Measurements from ENCODE around the gene FECH. TPM values are rescaled to one million over a fixed set of nuclear protein-coding genes. Genes with fewer than 3 reads are reported as not detected.
"Not testable (repeated sequence)": the region's sequence is repeated elsewhere in the genome, so short reads cannot be mapped to it uniquely, and the experiment has no call there.

FECH gene
- polyA plus RNA-seq, 1 donor (not counting 4 experiments of a cell fraction or from before 2014, with no cell fraction given): 29.2 TPM

DNA sequence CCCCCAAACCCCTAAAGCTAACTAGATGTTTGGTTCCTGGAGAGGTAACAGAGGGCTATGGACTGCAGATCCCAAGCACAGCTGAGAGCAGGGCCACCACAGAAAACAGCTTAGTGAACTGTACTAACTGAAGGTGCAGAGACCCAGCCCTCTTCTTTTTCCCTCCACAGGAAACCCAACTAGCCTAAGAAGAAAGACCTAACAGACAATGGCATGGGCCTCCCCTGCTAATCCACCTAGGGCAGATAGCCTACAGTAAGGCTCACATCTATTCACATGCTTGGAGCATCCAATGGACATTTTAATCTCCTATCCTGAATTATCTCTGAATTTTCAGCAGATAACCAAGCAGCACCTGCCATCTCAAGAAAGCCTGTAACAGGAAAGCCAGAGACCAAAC lies 8.8 kb upstream of the FECH start:
- Histone ChIP-seq H3K27ac (ENCODE audit: control insufficient read depth, insufficient read depth, low read length) (no peak overlapping the region), H3K9ac (ENCODE audit: control insufficient read depth, extremely low read depth, insufficient read depth, low read length) (no peak overlapping the region), H3K79me2 (ENCODE audit: control insufficient read depth, insufficient read depth, low read length) (no peaks in the 10 kb centered on the region), H3K4me3 (ENCODE audit: control insufficient read depth in 2 of 3, extremely low read depth in 1 of 3, insufficient read depth in 2 of 3, low read depth in 1 of 3, low read length in 3 of 3) (no peak overlapping the region), H3K4me1 (ENCODE audit: control insufficient read depth, extremely low read depth, insufficient read depth, low read length) (no peaks in the 10 kb centered on the region), H3K9me3 (ENCODE audit: control insufficient read depth, low read depth, low read length) (no peaks in the 10 kb centered on the region), H3K27me3 (ENCODE audit: control insufficient read depth, extremely low read depth, insufficient read depth, low read length) (no peaks in the 10 kb centered on the region), H3K36me3 (ENCODE audit: control insufficient read depth in 2 of 2, extremely low read depth in 1 of 2, insufficient read depth in 2 of 2, low read length in 2 of 2) (peaks cover 5 to 16% of the 10 kb centered on the region in 2 experiments), H2AFZ (ENCODE audit: control insufficient read depth, low read length) (no peak overlapping the region), H4K20me1 (ENCODE audit: control insufficient read depth, extremely low read depth, insufficient read depth, low read length) (no peaks in the 10 kb centered on the region), H3K9me1 (ENCODE audit: control insufficient read depth, extremely low read depth, insufficient read depth, low read length) (no peaks in the 10 kb centered on the region), H3K4me2 (ENCODE audit: control insufficient read depth, extremely low read depth, insufficient read depth, low read depth, low read length) (no peak overlapping the region)
- TF ChIP-seq EZH2 (IDR thresholded peaks at IDR 0.05; ENCODE audit: low read length): no peak
- TF ChIP-seq, protein P1, sequence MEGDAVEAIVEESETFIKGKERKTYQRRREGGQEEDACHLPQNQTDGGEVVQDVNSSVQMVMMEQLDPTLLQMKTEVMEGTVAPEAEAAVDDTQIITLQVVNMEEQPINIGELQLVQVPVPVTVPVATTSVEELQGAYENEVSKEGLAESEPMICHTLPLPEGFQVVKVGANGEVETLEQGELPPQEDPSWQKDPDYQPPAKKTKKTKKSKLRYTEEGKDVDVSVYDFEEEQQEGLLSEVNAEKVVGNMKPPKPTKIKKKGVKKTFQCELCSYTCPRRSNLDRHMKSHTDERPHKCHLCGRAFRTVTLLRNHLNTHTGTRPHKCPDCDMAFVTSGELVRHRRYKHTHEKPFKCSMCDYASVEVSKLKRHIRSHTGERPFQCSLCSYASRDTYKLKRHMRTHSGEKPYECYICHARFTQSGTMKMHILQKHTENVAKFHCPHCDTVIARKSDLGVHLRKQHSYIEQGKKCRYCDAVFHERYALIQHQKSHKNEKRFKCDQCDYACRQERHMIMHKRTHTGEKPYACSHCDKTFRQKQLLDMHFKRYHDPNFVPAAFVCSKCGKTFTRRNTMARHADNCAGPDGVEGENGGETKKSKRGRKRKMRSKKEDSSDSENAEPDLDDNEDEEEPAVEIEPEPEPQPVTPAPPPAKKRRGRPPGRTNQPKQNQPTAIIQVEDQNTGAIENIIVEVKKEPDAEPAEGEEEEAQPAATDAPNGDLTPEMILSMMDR (optimal IDR thresholded peaks at IDR 0.05 in 1 of 3, IDR thresholded peaks at IDR 0.05 in 1 of 3, conservative IDR thresholded peaks at IDR 0.05 in 1 of 3; ENCODE audit: extremely low read depth in 1 of 3, insufficient read depth in 2 of 3, low read length in 3 of 3): no peak
- dilution Hi-C loops (cut with MboI; ENCODE audit: extremely low pct_ligation_motif_present, low sequenced_read_pairs): no loop called here
- FAIRE-seq (no peak), DNase-seq (ENCODE audit: low read depth, low spot score) (no peak)

DNA sequence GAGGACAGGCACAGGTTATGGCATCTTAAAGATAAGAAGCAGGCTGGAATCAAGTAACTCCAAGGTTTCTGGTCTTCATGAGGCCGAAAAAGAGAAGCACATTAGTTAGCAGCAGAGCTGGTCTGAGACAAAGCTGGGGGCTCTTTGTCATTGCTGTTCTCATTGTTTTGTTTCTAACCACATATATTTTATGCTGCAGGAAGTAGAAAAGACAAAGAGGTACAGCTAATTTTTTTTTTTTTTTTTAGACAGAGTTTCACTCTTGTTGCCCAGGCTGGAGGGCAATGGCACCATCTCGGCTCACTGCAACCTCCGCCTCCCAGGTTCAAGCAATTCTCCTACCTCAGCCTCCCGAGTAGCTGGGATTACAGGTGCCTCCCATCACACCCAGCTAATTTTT lies 6.2 kb upstream of the FECH start:
- H3K36me3 ChIP-seq (ENCODE audit: control insufficient read depth in 2 of 2, extremely low read depth in 1 of 2, insufficient read depth in 2 of 2, low read length in 2 of 2); H2AFZ ChIP-seq (ENCODE audit: control insufficient read depth, low read length); H3K4me2 ChIP-seq (ENCODE audit: control insufficient read depth, extremely low read depth, insufficient read depth, low read depth, low read length); DNase-seq (ENCODE audit: low read depth, low spot score); H3K4me3 ChIP-seq (ENCODE audit: control insufficient read depth in 2 of 3, extremely low read depth in 1 of 3, insufficient read depth in 2 of 3, low read depth in 1 of 3, low read length in 3 of 3); H3K27me3 ChIP-seq (ENCODE audit: control insufficient read depth, extremely low read depth, insufficient read depth, low read length); H3K9ac ChIP-seq (ENCODE audit: control insufficient read depth, extremely low read depth, insufficient read depth, low read length); H3K9me3 ChIP-seq (ENCODE audit: control insufficient read depth, low read depth, low read length); H3K4me1 ChIP-seq (ENCODE audit: control insufficient read depth, extremely low read depth, insufficient read depth, low read length); dilution Hi-C loops (cut with MboI; ENCODE audit: extremely low pct_ligation_motif_present, low sequenced_read_pairs); H3K79me2 ChIP-seq (ENCODE audit: control insufficient read depth, insufficient read depth, low read length); H3K27ac ChIP-seq (ENCODE audit: control insufficient read depth, insufficient read depth, low read length); FAIRE-seq; H3K9me1 ChIP-seq (ENCODE audit: control insufficient read depth, extremely low read depth, insufficient read depth, low read length); H4K20me1 ChIP-seq (ENCODE audit: control insufficient read depth, extremely low read depth, insufficient read depth, low read length): not testable (repeated sequence)

DNA sequence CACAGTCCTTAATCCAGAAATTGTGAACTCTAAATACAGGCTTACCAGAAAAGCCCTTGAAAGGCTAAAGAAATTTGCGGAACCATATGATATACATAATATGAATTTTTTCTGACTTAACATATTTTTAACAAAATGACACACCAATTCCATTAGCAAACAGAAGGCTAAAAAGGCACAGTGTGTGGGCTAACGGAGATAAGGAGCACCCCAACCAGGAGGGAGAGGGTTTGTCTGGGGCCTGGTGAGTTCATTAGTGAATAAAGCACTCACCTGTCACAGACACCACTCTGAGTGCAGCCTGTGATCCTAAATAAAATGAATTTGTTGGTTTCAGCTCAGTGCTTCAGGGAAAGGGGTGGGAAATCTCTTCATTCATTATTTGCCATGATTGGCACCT lies 2.7 kb upstream of the FECH start:
- dilution Hi-C loops (cut with MboI; ENCODE audit: extremely low pct_ligation_motif_present, low sequenced_read_pairs): no loop called here

More for the DNA sequence above, 2.7 kb upstream of the FECH start:
- Histone ChIP-seq H3K9me3 (ENCODE audit: control insufficient read depth, low read depth, low read length) (no peaks in the 10 kb centered on the region), H3K4me3 (ENCODE audit: control insufficient read depth in 2 of 3, extremely low read depth in 1 of 3, insufficient read depth in 2 of 3, low read depth in 1 of 3, low read length in 3 of 3) (no peak overlapping the region), H3K9me1 (ENCODE audit: control insufficient read depth, extremely low read depth, insufficient read depth, low read length) (no peaks in the 10 kb centered on the region), H3K27ac (ENCODE audit: control insufficient read depth, insufficient read depth, low read length) (no peak overlapping the region), H2AFZ (ENCODE audit: control insufficient read depth, low read length) (no peak overlapping the region), H3K9ac (ENCODE audit: control insufficient read depth, extremely low read depth, insufficient read depth, low read length) (no peak overlapping the region), H3K4me1 (ENCODE audit: control insufficient read depth, extremely low read depth, insufficient read depth, low read length) (peaks cover 10% of the 10 kb centered on the region), H3K4me2 (ENCODE audit: control insufficient read depth, extremely low read depth, insufficient read depth, low read depth, low read length) (no peak overlapping the region), H4K20me1 (ENCODE audit: control insufficient read depth, extremely low read depth, insufficient read depth, low read length) (no peaks in the 10 kb centered on the region), H3K27me3 (ENCODE audit: control insufficient read depth, extremely low read depth, insufficient read depth, low read length) (no peaks in the 10 kb centered on the region), H3K79me2 (ENCODE audit: control insufficient read depth, insufficient read depth, low read length) (no peaks in the 10 kb centered on the region), H3K36me3 (ENCODE audit: control insufficient read depth in 2 of 2, extremely low read depth in 1 of 2, insufficient read depth in 2 of 2, low read length in 2 of 2) (no peaks in the 10 kb centered on the region)
- FAIRE-seq (no peak), DNase-seq (ENCODE audit: low read depth, low spot score) (no peak)
- no peak for TF ChIP-seq EZH2 (IDR thresholded peaks at IDR 0.05; ENCODE audit: low read length)
- TF ChIP-seq, protein P1 (optimal IDR thresholded peaks at IDR 0.05 in 1 of 3, IDR thresholded peaks at IDR 0.05 in 1 of 3, conservative IDR thresholded peaks at IDR 0.05 in 1 of 3; ENCODE audit: extremely low read depth in 1 of 3, insufficient read depth in 2 of 3, low read length in 3 of 3): no peak
